Chondrocyte (in vitro differentiated cells): ENCODE data around the gene CYP1A2. TPM values are rescaled to one million over a fixed set of nuclear protein-coding genes. Genes with fewer than 3 reads are reported as not detected.
A peak's percentile ranks its signal among the peaks of the same experiment; 100 is the strongest.

Experiments used
- DNase-seq: peaks from one replicate; pipeline ENCODE4 v3.0.0; 2021; ENCODE audit warnings: mixed read lengths, low spot score
- H3K27ac Mint-ChIP-seq: one replicate; pipeline ENCODE4 v1.8.0; 2021; ENCODE audit warnings: mild to moderate bottlenecking, moderate library complexity, mixed read lengths; ENCODE audit not compliant: unreplicated experiment
- H3K27me3 Mint-ChIP-seq: 2 replicates; pipeline ENCODE4 v1.8.0; 2021; ENCODE audit warnings: low read depth, mixed read lengths
- H3K36me3 Mint-ChIP-seq: 2 replicates; pipeline ENCODE4 v1.8.0; 2021; ENCODE audit warnings: low read depth, mixed read lengths
- H3K4me1 Mint-ChIP-seq: 2 replicates; pipeline ENCODE4 v1.8.0; 2021; ENCODE audit warnings: low read depth, mild to moderate bottlenecking, mixed read lengths
- H3K4me3 Mint-ChIP-seq: one replicate; pipeline ENCODE4 v1.8.0; 2021; ENCODE audit warnings: mild to moderate bottlenecking, moderate library complexity, mixed read lengths; ENCODE audit not compliant: unreplicated experiment
- H3K9me3 Mint-ChIP-seq: 2 replicates; pipeline ENCODE4 v1.8.0; 2021; ENCODE audit warnings: low read depth, mixed read lengths
- total RNA-seq: library from RNA; stranded (reverse); gene quantifications from 3 replicates; pipeline ENCODE4 v1.2.1, GENCODE V29; 2021
- TF ChIP-seq, protein P1 (sequence below): fragments of 200-600 bp; sonication (generic); IDR thresholded peaks from 2 replicates; pipeline ENCODE4 v1.5.0; 2021; ENCODE audit warnings: antibody characterized with exemption, mild to moderate bottlenecking, moderate library complexity

CYP1A2 gene
- total RNA-seq, 1 donor from 2014 or later = not detected

DNA sequence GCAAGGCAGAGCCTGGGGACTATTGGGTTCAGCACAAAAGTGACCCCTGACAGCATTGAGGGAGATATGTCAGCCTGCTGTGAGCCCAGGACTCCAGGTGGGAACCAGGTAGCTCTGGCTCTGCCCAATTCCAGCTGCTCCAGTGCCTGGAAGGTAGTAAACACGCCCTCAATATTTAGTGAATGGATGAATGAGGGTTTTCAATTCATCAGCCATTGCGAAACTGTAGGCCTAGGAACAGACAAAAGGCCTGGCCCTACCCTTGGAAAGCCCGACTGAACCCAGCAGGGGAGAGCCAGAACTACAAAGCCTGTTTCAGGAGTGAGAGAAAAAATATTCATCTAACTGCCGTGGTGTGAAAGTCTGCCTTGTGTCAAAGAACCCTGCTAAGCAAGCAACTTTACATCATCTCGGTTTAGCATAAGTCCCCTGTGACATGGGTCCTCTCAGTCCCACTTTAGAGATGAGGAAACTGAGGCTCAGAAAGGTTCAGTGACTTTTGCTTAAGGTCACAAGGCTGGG, 25.1 kb downstream of the CYP1A2 start:
- Mint-ChIP-seq H3K4me3 (no peak overlapping the region), H3K27ac (no peak overlapping the region), H3K9me3 (no peaks in the 10 kb centered on the region), H3K27me3 (peaks cover 5% of the 10 kb centered on the region), H3K36me3 (no peaks in the 10 kb centered on the region), H3K4me1 (peaks cover 24% of the 10 kb centered on the region)
- no peak for DNase-seq
- TF ChIP-seq, protein P1, sequence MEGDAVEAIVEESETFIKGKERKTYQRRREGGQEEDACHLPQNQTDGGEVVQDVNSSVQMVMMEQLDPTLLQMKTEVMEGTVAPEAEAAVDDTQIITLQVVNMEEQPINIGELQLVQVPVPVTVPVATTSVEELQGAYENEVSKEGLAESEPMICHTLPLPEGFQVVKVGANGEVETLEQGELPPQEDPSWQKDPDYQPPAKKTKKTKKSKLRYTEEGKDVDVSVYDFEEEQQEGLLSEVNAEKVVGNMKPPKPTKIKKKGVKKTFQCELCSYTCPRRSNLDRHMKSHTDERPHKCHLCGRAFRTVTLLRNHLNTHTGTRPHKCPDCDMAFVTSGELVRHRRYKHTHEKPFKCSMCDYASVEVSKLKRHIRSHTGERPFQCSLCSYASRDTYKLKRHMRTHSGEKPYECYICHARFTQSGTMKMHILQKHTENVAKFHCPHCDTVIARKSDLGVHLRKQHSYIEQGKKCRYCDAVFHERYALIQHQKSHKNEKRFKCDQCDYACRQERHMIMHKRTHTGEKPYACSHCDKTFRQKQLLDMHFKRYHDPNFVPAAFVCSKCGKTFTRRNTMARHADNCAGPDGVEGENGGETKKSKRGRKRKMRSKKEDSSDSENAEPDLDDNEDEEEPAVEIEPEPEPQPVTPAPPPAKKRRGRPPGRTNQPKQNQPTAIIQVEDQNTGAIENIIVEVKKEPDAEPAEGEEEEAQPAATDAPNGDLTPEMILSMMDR = no peak

GRCh38 chr15:74775132-74775562, 26.5 kb downstream of the CYP1A2 start:
- DNase-seq = no peak
- Mint-ChIP-seq H3K4me3 (no peak overlapping the region), H3K4me1 (peaks cover 23% of the 10 kb centered on the region), H3K27ac (no peak overlapping the region), H3K36me3 (no peaks in the 10 kb centered on the region), H3K9me3 (no peaks in the 10 kb centered on the region), H3K27me3 (peaks cover 5% of the 10 kb centered on the region)
- TF ChIP-seq, protein P1 = no peak

GRCh38 chr15:74775894-74776293, 27.2 kb downstream of the CYP1A2 start:
- Mint-ChIP-seq H3K4me1 (peaks cover 26% of the 10 kb centered on the region), H3K27me3 (peaks cover 2% of the 10 kb centered on the region), H3K27ac (no peak overlapping the region), H3K9me3 (no peaks in the 10 kb centered on the region), H3K36me3 (no peaks in the 10 kb centered on the region), H3K4me3 (no peak overlapping the region)
- TF ChIP-seq, protein P1 = no peak
- no peak for DNase-seq

DNA sequence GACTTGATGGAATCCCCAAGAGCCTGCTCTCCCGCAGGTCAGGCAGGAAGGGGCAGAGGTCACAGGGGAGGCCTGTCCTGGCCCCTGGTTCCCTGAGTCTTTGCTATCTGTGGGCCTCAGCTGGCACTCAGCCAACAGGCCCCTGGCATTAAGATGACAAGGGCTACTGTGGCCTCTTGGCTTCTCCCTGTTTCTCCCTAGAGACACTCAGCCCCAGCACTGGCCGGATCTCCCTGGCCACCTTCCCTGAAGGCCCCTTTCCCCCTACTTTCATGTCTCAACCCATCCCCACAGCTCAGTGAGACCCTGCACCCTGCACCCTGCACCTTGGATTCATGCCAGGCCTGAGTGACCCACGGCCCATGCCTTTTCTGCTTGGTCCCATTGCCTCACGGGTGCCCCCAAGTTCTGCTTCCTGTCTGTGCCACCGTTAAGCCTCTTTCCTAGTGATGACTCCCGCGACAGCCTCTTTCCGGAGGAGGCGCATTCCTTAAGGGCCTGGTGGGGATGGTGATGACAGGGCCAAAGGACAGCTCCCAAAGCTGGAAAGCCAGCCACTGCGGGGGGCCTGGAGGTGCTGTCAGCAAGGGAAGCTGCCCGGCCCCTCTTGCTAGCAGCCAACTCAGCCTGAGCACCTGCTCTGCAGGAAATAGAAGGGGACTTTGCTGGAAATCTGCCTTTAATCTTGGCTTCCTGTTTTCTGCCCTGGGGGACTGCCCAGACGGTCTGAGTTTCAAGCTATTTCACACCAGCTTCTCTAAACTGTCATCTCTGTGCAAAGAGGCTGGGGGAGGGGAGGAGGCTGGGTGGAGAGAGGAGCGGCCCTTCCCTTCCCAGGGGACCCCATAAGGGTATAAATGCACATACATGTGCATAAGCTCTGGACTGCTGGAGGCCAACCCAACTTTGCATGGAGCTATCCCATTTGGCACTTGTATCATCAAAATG, 28.4 kb downstream of the CYP1A2 start:
- peak overlapping the region; percentile 87 for H3K27ac Mint-ChIP-seq
- peaks cover 29% of the 10 kb centered on the region for H3K4me1 Mint-ChIP-seq
- no peak overlapping the region for H3K4me3 Mint-ChIP-seq
- H3K36me3 Mint-ChIP-seq = no peaks in the 10 kb centered on the region
- TF ChIP-seq, protein P1 = no peak
- H3K27me3 Mint-ChIP-seq = no peaks in the 10 kb centered on the region
- no peak for DNase-seq
- H3K9me3 Mint-ChIP-seq = no peaks in the 10 kb centered on the region

- H3K4me1 Mint-ChIP-seq = peaks cover 33% of the 10 kb centered on the region
- peak overlapping the region; percentile 66 for H3K27ac Mint-ChIP-seq
- no peak for DNase-seq
- H3K27me3 Mint-ChIP-seq = no peaks in the 10 kb centered on the region
- TF ChIP-seq, protein P1 = no peak
- H3K9me3 Mint-ChIP-seq = no peaks in the 10 kb centered on the region
- no peak overlapping the region for H3K4me3 Mint-ChIP-seq
- no peaks in the 10 kb centered on the region for H3K36me3 Mint-ChIP-seq
These were observed 29.3 kb downstream of the CYP1A2 start for GRCh38 chr15:74777769-74778598.
